Liver (tissue), 9 donors: ENCODE results near the gene ATP2B2. TPM values are rescaled to one million over a fixed set of nuclear protein-coding genes. Genes with fewer than 3 reads are reported as not detected.

Source experiments
- DNase-seq: peaks from one replicate; pipeline ENCODE4 v3.0.0-alpha.2; 2017; ENCODE audit warnings: low spot score
- H3K27ac ChIP-seq, 2 donors: one replicate each; pipeline ENCODE4 v1.7.0; 2013; ENCODE audit warnings: inconsistent platforms in 2 of 2, low read length in 2 of 2, control low read depth in 1 of 2, low read depth in 1 of 2, mild to moderate bottlenecking in 1 of 2
- H3K27me3 ChIP-seq, 4 donors: one replicate each; pipeline versions ENCODE4 v1.6.1 to v1.7.0; 2013; ENCODE audit warnings: low read length in 3 of 4, inconsistent platforms in 1 of 4, mild to moderate bottlenecking in 1 of 4, moderate library complexity in 1 of 4; ENCODE audit not compliant: control insufficient read depth in 4 of 4, insufficient read depth in 4 of 4
- H3K36me3 ChIP-seq, 4 donors: one replicate each; pipeline versions ENCODE4 v1.6.1 to v1.7.0; 2013; ENCODE audit warnings: low read length in 3 of 4, mild to moderate bottlenecking in 3 of 4, low read depth in 1 of 4, moderate library complexity in 1 of 4; ENCODE audit not compliant: control insufficient read depth in 4 of 4, insufficient read depth in 3 of 4
- H3K4me1 ChIP-seq, 4 donors: one replicate each; pipeline versions ENCODE4 v1.6.1 to v1.7.0; 2013; ENCODE audit warnings: low read length in 3 of 4, mild to moderate bottlenecking in 3 of 4, moderate library complexity in 1 of 4; ENCODE audit not compliant: control insufficient read depth in 4 of 4, insufficient read depth in 4 of 4
- H3K4me3 ChIP-seq, 3 donors: one replicate each; pipeline versions ENCODE4 v1.6.1 to v1.7.0; 2013; ENCODE audit warnings: low read length in 3 of 3, control low read depth in 1 of 3, low read depth in 1 of 3, mild to moderate bottlenecking in 1 of 3
- H3K9ac ChIP-seq, 2 donors: one replicate each; pipeline ENCODE4 v1.7.0; 2013; ENCODE audit warnings: low read length in 2 of 2, mild to moderate bottlenecking in 2 of 2, moderate library complexity in 2 of 2, control low read depth in 1 of 2, low read depth in 1 of 2
- H3K9me3 ChIP-seq, 4 donors: one replicate each; pipeline versions ENCODE4 v1.6.1 to v1.7.0; 2013; ENCODE audit warnings: low read length in 3 of 4; ENCODE audit not compliant: control insufficient read depth in 4 of 4
- ATF3 ChIP-seq: IDR thresholded peaks from 2 replicates; pipeline ENCODE4 v1.6.1; 2016; ENCODE audit warnings: antibody characterized with exemption
- CTCF ChIP-seq: fragments of 150-350 bp; IDR thresholded peaks from 2 replicates; pipeline ENCODE4 v1.5.1; 2017; ENCODE audit warnings: improper control_type of control experiment, low read depth, low read length; ENCODE audit not compliant: missing input control
- EGR1 ChIP-seq, 2 donors: IDR thresholded peaks; 2 replicates each; pipeline ENCODE4 v1.6.1; 2016 to 2018; ENCODE audit warnings: antibody characterized with exemption in 2 of 2, low read depth in 2 of 2
- FOXA1 ChIP-seq: IDR thresholded peaks from 2 replicates; pipeline ENCODE4 v1.6.1; 2016; ENCODE audit warnings: antibody characterized with exemption
- FOXA2 ChIP-seq: IDR thresholded peaks from 2 replicates; pipeline ENCODE4 v1.6.1; 2016; ENCODE audit warnings: antibody characterized with exemption
- GABPA ChIP-seq, 2 donors: IDR thresholded peaks in 1 of 2; conservative IDR thresholded peaks in 1 of 2; 2 replicates each; pipeline ENCODE4 v1.6.1; 2016; ENCODE audit warnings: antibody characterized with exemption in 2 of 2, mild to moderate bottlenecking in 1 of 2, moderate library complexity in 1 of 2
- HNF4A ChIP-seq, 2 donors: conservative IDR thresholded peaks; 2 replicates each; pipeline ENCODE4 v1.6.1; 2016; ENCODE audit warnings: antibody characterized with exemption in 2 of 2, mild to moderate bottlenecking in 2 of 2
- JUND ChIP-seq, 2 donors: IDR thresholded peaks; 2 replicates each; pipeline ENCODE4 v1.6.1; 2016; ENCODE audit warnings: antibody characterized with exemption in 2 of 2
- MAX ChIP-seq: IDR thresholded peaks from 2 replicates; pipeline ENCODE4 v1.6.1; 2016; ENCODE audit warnings: antibody characterized with exemption
- RAD21 ChIP-seq, 2 donors: IDR thresholded peaks; 2 replicates each; pipeline ENCODE4 v1.6.1; 2016; ENCODE audit warnings: antibody characterized with exemption in 2 of 2, mild to moderate bottlenecking in 2 of 2
- REST ChIP-seq: IDR thresholded peaks from 2 replicates; pipeline ENCODE4 v1.6.1; 2016; ENCODE audit warnings: antibody characterized with exemption, mild to moderate bottlenecking
- RXRA ChIP-seq, 2 donors: IDR thresholded peaks; 2 replicates each; pipeline ENCODE4 v1.6.1; 2017 to 2018; ENCODE audit warnings: antibody characterized with exemption in 2 of 2, mild to moderate bottlenecking in 1 of 2
- SP1 ChIP-seq: IDR thresholded peaks from 2 replicates; pipeline ENCODE4 v1.6.1; 2018; ENCODE audit warnings: antibody characterized with exemption, mild to moderate bottlenecking
- TAF1 ChIP-seq: conservative IDR thresholded peaks from 2 replicates; pipeline ENCODE4 v1.6.1; 2016; ENCODE audit warnings: antibody characterized with exemption, mild to moderate bottlenecking
- YY1 ChIP-seq: IDR thresholded peaks from 2 replicates; pipeline ENCODE4 v1.6.1; 2016; ENCODE audit warnings: antibody characterized with exemption, mild to moderate bottlenecking
- ZBTB33 ChIP-seq: IDR thresholded peaks from 2 replicates; pipeline ENCODE4 v1.6.1; 2016; ENCODE audit warnings: antibody characterized with exemption
- WGBS: extraction: QIAGEN DNeasy Blood & Tissue Kit; methylation state at CpG from one replicate; pipeline ENCODE4 v1.1.7; 2013; 5-methylcytosine and 5-hydroxymethylcytosine counted together
- polyA plus RNA-seq, 2 donors: library from polyadenylated mRNA; stranded (reverse) in 1 of 2; unstranded in 1 of 2; fragments of 200-250 nt in 1 of 2; fragments of >200 nt in 1 of 2; fragmentation: Nextera tagmentation in 1 of 2; extraction: Ambion mirVana in 1 of 2; gene quantifications; one replicate each; pipeline versions ENCODE4 v1.2.1 to v1.2.3, GENCODE V29; 2013 to 2015
- total RNA-seq, 2 donors: library from RNA; depleted of rRNA; stranded (reverse); fragments of >200 nt; gene quantifications; one replicate each; pipeline ENCODE4 v1.2.3, GENCODE V29; 2014
- donor health status: healthy.
- donor health status: healthy.
- donor health status: healthy.
- donor health status: healthy.
- donor health status: healthy.

ATP2B2 gene
- total and polyA plus RNA-seq, 4 donors, result 10.4 to 27.8 (median 20.7) TPM

DNA sequence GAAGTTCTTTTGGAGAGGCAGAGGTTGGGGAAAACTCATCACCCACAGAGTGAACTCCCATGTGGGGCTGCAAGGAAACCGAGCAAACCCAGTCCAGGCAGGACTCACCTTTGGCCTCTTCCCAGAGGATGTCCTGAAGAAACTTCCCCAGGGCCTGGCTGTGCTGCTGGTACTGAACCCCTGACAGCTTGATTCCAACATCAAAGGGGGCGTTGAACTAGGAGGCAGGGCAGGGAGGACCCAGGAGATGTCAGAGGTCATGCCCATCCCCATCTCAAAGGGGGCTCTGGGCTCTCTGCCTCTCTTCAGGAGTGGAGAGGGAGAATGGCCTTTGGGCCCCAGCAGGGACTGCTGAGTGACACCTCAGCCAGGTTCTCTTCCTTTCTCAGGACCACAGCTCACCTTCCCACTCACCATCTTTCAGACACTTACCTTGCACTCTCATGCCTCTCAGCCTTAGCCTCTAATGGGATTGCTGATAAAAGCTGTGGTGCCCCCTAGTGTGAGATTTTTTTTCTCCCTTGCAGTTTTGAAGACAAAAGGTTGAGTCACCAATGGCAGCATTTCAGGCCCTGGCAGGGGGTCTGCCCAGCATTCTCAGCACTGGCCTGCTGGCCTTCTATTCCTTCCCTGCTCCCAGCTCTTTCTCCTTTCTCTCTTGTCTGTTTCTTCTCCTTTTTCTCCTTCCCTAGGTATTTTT is 218.6 kb downstream of the ATP2B2 start:
- H3K4me1 ChIP-seq, result no peaks in the 10 kb centered on the region
- H3K4me3 ChIP-seq, result no peak overlapping the region
- H3K9ac ChIP-seq, result no peak overlapping the region
- WGBS, result 89% methylated on average over 2 of the region's 2 CpGs
- no peaks in the 10 kb centered on the region for H3K9me3 ChIP-seq
- DNase-seq, result no peak
- TF ChIP-seq RAD21 (IDR thresholded peaks at IDR 0.05) (peak in 1 of 2 donors; percentile 59), TAF1 (no peak), YY1 (no peak), CTCF (peak; percentile 23)
- H3K36me3 ChIP-seq, result peaks cover 0 to 17% (median 7%) of the 10 kb centered on the region in 4 donors
- H3K27ac ChIP-seq, result no peak overlapping the region
- H3K27me3 ChIP-seq, result no peaks in the 10 kb centered on the region

DNA sequence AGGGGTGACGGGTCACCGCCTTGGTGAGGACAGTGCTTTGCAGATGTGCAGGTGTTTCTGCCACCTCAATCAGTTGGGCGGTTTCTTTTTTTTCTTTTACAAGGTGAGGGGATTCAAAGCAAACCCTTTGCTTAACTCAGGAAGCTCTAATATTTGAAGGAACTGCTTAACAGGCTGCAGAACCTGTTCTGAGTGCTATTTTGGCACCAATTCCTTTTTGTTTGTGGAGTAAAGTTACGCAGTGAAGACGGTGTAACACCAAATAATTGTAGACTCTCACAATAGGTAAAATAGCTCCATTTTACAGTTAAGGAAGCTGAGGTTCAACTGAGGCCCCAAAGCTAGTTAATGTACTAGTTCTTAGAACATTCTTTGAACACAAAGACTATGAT is 219.3 kb downstream of the ATP2B2 start:
- Histone ChIP-seq H3K27me3 (no peaks in the 10 kb centered on the region), H3K4me3 (no peak overlapping the region), H3K36me3 (peaks cover 0 to 17% (median 7%) of the 10 kb centered on the region in 4 donors), H3K27ac (no peak overlapping the region), H3K9ac (no peak overlapping the region), H3K4me1 (no peaks in the 10 kb centered on the region), H3K9me3 (no peaks in the 10 kb centered on the region)
- no peak for TF ChIP-seq SP1
- TF ChIP-seq YY1, result no peak
- no peak for TF ChIP-seq EGR1 (IDR thresholded peaks at IDR 0.05; ENCODE audit: low read depth in 2 of 2)
- no peak for TF ChIP-seq ATF3
- TF ChIP-seq HNF4A (conservative IDR thresholded peaks at IDR 0.05), result no peak
- TF ChIP-seq MAX, result no peak
- TF ChIP-seq JUND (IDR thresholded peaks at IDR 0.05), result no peak
- WGBS, result 94% methylated on average over 5 of the region's 5 CpGs
- no peak for DNase-seq

DNA sequence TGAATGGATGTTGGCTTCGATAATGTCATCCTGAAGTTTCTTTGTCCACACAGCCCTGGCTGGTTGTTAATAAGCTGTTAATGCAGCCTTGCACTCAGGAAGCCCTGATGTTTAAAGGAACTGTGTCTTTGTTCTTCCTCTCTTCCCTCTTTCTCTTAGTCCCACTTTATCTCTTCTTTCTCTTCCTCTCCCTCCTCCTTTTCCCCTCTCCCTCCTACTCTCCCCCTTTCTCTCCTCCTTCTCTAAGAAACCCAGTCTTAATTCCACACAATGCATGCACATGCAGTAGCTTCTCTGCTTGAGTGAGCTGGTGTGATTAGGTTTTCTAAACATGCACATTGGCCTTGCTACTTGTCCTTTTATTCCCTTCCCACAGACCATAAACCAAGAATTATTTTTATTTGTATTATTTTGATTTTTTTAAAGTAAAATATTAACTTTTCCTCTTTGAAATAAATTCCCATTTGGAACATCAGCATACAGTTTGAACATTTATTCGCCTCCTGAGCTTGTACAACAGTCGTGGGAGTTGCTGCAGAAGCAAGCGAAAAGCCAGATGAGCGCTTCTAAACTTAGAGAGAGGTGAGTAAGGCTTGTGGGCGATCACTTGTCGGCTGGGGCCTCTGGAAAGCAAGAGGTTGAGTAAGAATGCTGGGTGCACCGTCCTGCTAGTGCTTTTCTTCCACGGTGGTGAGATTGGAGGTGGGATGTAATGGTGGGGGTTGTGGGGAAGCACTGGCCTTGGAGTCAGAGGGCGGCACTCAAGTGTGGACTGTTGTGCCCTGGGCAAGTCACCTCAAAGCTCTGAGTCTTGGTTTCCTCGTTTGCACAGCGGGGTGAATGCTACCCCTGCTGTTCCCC is 219.9 kb downstream of the ATP2B2 start:
- DNase-seq, result no peak
- Histone ChIP-seq H3K4me1 (no peaks in the 10 kb centered on the region), H3K27me3 (no peaks in the 10 kb centered on the region), H3K9me3 (no peaks in the 10 kb centered on the region), H3K4me3 (no peak overlapping the region), H3K9ac (no peak overlapping the region), H3K36me3 (peaks cover 6 to 22% (median 11%) of the 10 kb centered on the region in 4 donors), H3K27ac (no peak overlapping the region)
- WGBS, result 91% methylated on average over 12 of the region's 12 CpGs
- TF ChIP-seq RXRA (IDR thresholded peaks at IDR 0.05) (no peak), ZBTB33 (no peak), ATF3 (no peak), FOXA1 (no peak), YY1 (no peak), GABPA (IDR thresholded peaks at IDR 0.05 in 1 of 2, conservative IDR thresholded peaks at IDR 0.05 in 1 of 2) (no peak), FOXA2 (no peak), JUND (IDR thresholded peaks at IDR 0.05) (no peak), SP1 (no peak), MAX (no peak), REST (no peak)
